K562 (cell line): ENCODE results near the gene HHIPL1. TPM values are rescaled to one million over a fixed set of nuclear protein-coding genes. Genes with fewer than 3 reads are reported as not detected.

Experiments
- ATAC-seq: fragments of 200-7000 bp; cut with Tn5 transposase; 3 replicates; pipeline ENCODE4 v1.9.1; 2020; ENCODE audit warnings: moderate library complexity
- BruUV-seq: library from RNA; stranded (reverse); fragments of 400-500 nt; replicated peaks from 2 replicates; lab custom pipeline; 2021; lab: Mats Ljungman, UMichigan
- CTCF ChIA-PET: fragments of 300-600 bp; formaldehyde crosslinking; extraction: SDS; loops from one replicate; lab custom pipeline; 2021; ENCODE audit warnings: low intra/inter-chr PET ratio; lab: Yijun Ruan, JAX
- POLR2A ChIA-PET: fragments of 300-600, 350-650 bp; sonication (Branson Sonifier 250); formaldehyde crosslinking; extraction: SDS; loops from one replicate; lab custom pipeline; 2021; ENCODE audit warnings: antibody characterized with exemption, inconsistent platforms; lab: Yijun Ruan, JAX
- DNase-seq, 4 experiments: peaks; one replicate each; pipeline versions ENCODE4 v3.0.0 to v3.0.0-alpha.2; 2011 to 2018; ENCODE audit warnings: low spot score in 3 of 4, mixed read lengths in 3 of 4; ENCODE audit errors: extremely low read depth in 1 of 4
- FAIRE-seq: peaks from 2 replicates; lab custom pipeline; 2011; peaks lifted over from hg19 to GRCh38; lab: Jason Lieb, UNC
- H2AFZ ChIP-seq: 2 replicates; pipeline ENCODE4 v1.6.0; 2011; ENCODE audit warnings: low read depth, low read length, control low read depth, inconsistent platforms
- H3K27ac ChIP-seq: fragments of 200-600 bp; 3 replicates; pipeline ENCODE4 v1.8.0; 2011; ENCODE audit warnings: low read depth, mild to moderate bottlenecking, control low read depth, inconsistent platforms, low read length, moderate library complexity, mixed read lengths; ENCODE audit errors: extremely low read depth
- H3K27me3 ChIP-seq, 2 experiments: fragments of 300-600 bp in 1 of 2; 2 replicates in 1 of 2; 3 replicates in 1 of 2; pipeline versions ENCODE4 v1.6.0 to v1.8.0; 2011; ENCODE audit warnings: inconsistent platforms in 2 of 2, low read length in 2 of 2, mild to moderate bottlenecking in 1 of 2, mixed read lengths in 1 of 2, moderate library complexity in 1 of 2; ENCODE audit not compliant: control insufficient read depth in 2 of 2, insufficient read depth in 2 of 2
- H3K36me3 ChIP-seq: fragments of 300-600 bp; 3 replicates; pipeline ENCODE4 v1.8.0; 2011; ENCODE audit warnings: mild to moderate bottlenecking, low read length, inconsistent platforms; ENCODE audit not compliant: control insufficient read depth, insufficient read depth
- H3K4me1 ChIP-seq, 2 experiments: fragments of 200-600 bp in 1 of 2; replicated peaks in 1 of 2; 2 replicates in 1 of 2; 3 replicates in 1 of 2; pipeline versions ENCODE4 v1.5.1 to v1.8.0; 2011; ENCODE audit warnings: inconsistent platforms in 2 of 2, low read length in 2 of 2, mild to moderate bottlenecking in 1 of 2, mixed read lengths in 1 of 2, moderate library complexity in 1 of 2; ENCODE audit not compliant: control insufficient read depth in 2 of 2, insufficient read depth in 2 of 2
- H3K4me2 ChIP-seq: 2 replicates; pipeline ENCODE4 v1.6.1; 2011; ENCODE audit warnings: low read length, control low read depth, inconsistent platforms, mixed read lengths; ENCODE audit not compliant: insufficient read depth
- H3K4me3 ChIP-seq: fragments of 200-600 bp; sonication (generic), shearing (Covaris generic); 2 replicates; pipeline ENCODE4 v1.5.1; 2016; ENCODE audit warnings: control low read depth, inconsistent platforms
- H3K79me2 ChIP-seq: fragments of 200-600 bp; 3 replicates; pipeline ENCODE4 v1.8.0; 2011; ENCODE audit warnings: low read length, inconsistent platforms; ENCODE audit not compliant: control insufficient read depth, insufficient read depth
- H3K9ac ChIP-seq, 2 experiments: 2 replicates each; pipeline versions ENCODE4 v1.6.0 to v1.6.1; 2011; ENCODE audit warnings: low read depth in 2 of 2, low read length in 2 of 2, control low read depth in 1 of 2, inconsistent platforms in 1 of 2, mild to moderate bottlenecking in 1 of 2, mixed read lengths in 1 of 2; ENCODE audit not compliant: insufficient read depth in 1 of 2
- H3K9me1 ChIP-seq: one replicate; pipeline ENCODE4 v1.6.0; 2011; ENCODE audit warnings: inconsistent platforms, mild to moderate bottlenecking, low read length, moderate library complexity; ENCODE audit not compliant: control insufficient read depth, insufficient read depth
- H3K9me3 ChIP-seq: replicated peaks from 2 replicates; pipeline ENCODE4 v1.5.1; 2011; ENCODE audit warnings: low read depth, low read length, inconsistent platforms; ENCODE audit not compliant: control insufficient read depth, insufficient read depth
- H4K20me1 ChIP-seq: replicated peaks from 2 replicates; pipeline ENCODE4 v1.6.1; 2011; ENCODE audit warnings: low read length, inconsistent platforms, mixed read lengths; ENCODE audit not compliant: control insufficient read depth, insufficient read depth
- CCNT2 ChIP-seq: IDR thresholded peaks from 2 replicates; pipeline ENCODE4 v1.6.1; 2011; ENCODE audit warnings: borderline replicate concordance, low read depth, mild to moderate bottlenecking, moderate library complexity, mixed read lengths, low read length; ENCODE audit not compliant: insufficient read length; ENCODE audit errors: extremely low read depth
- CHD2 ChIP-seq: IDR thresholded peaks from 2 replicates; pipeline ENCODE4 v1.6.1; 2011; ENCODE audit warnings: low read depth, low read length
- EGR1 ChIP-seq: fragments of 450-650 bp; conservative IDR thresholded peaks from 2 replicates; pipeline ENCODE4 v1.6.1; 2017; ENCODE audit warnings: mild to moderate bottlenecking
- EP300 ChIP-seq: IDR thresholded peaks from 2 replicates; pipeline ENCODE4 v1.6.1; 2012; ENCODE audit warnings: low read length, improper control_type of control experiment
- EP400 ChIP-seq: fragments of 450-650 bp; IDR thresholded peaks from 2 replicates; pipeline ENCODE4 v1.6.1; 2017; ENCODE audit warnings: antibody characterized with exemption, mild to moderate bottlenecking, moderate library complexity
- FOXK2 ChIP-seq, 2 experiments: fragments of 450-650 bp; IDR thresholded peaks in 1 of 2; conservative IDR thresholded peaks in 1 of 2; 2 replicates each; pipeline ENCODE4 v1.6.1; 2016; ENCODE audit warnings: low read depth in 2 of 2, mild to moderate bottlenecking in 1 of 2
- ILF3 ChIP-seq: fragments of 450-650 bp; IDR thresholded peaks from 2 replicates; pipeline ENCODE4 v1.6.1; 2018; ENCODE audit warnings: antibody characterized with exemption, mild to moderate bottlenecking, moderate library complexity, borderline replicate concordance
- KDM1A ChIP-seq, 2 experiments: fragments of 450-650 bp; IDR thresholded peaks; 2 replicates each; pipeline ENCODE4 v1.6.1; 2016; ENCODE audit warnings: mild to moderate bottlenecking in 2 of 2
- NCOA6 ChIP-seq: fragments of 450-650 bp; IDR thresholded peaks from 2 replicates; pipeline ENCODE4 v1.6.1; 2017; ENCODE audit warnings: mild to moderate bottlenecking
- NRF1 ChIP-seq, 2 experiments: fragments of 450-650 bp; IDR thresholded peaks in 1 of 2; conservative IDR thresholded peaks in 1 of 2; 2 replicates each; pipeline ENCODE4 v1.6.1; 2014; ENCODE audit warnings: mild to moderate bottlenecking in 2 of 2
- NUFIP1 ChIP-seq: fragments of 450-650 bp; IDR thresholded peaks from 2 replicates; pipeline ENCODE4 v1.6.1; 2018; ENCODE audit not compliant: partially characterized antibody
- RBM14 ChIP-seq: fragments of 200-400 bp; formaldehyde crosslinking; IDR thresholded peaks from 2 replicates; pipeline ENCODE4 v1.6.1; 2018; ENCODE audit warnings: low read depth, mild to moderate bottlenecking, low read length, moderate library complexity, borderline replicate concordance; ENCODE audit not compliant: insufficient read depth
- RHOXF2B ChIP-seq: fragments of 250-450 bp; sonication (Bioruptor Pico); conservative IDR thresholded peaks from 2 replicates; pipeline ENCODE4 v1.5.1; 2021
- STAT5B ChIP-seq: fragments of 250-450 bp; sonication (Bioruptor Pico); IDR thresholded peaks from 2 replicates; pipeline ENCODE4 v1.8.0; 2021; ENCODE audit warnings: mild to moderate bottlenecking, inconsistent platforms
- TFAP4 ChIP-seq: sonication (generic); formaldehyde crosslinking; IDR thresholded peaks from 2 replicates; pipeline ENCODE4 v1.8.0; 2022; ENCODE audit warnings: missing genetic modification reagents, mild to moderate bottlenecking, moderate library complexity, borderline replicate concordance
- TOE1 ChIP-seq, 2 experiments: fragments of 450-650 bp in 1 of 2; sonication (generic) in 1 of 2; formaldehyde crosslinking in 1 of 2; IDR thresholded peaks; 2 replicates each; pipeline versions ENCODE4 v1.7.1 to v1.8.0; 2016 to 2022; ENCODE audit warnings: borderline replicate concordance in 2 of 2, mild to moderate bottlenecking in 2 of 2, antibody characterized with exemption in 1 of 2, inconsistent platforms in 1 of 2, low read depth in 1 of 2, missing genetic modification reagents in 1 of 2, moderate library complexity in 1 of 2
- WGBS: fragments of 100-300 bp; shearing (Covaris generic); methylation state at CpG from one replicate; pipeline ENCODE4 v1.1.6; 2016; ENCODE audit warnings: low coverage, mixed read lengths; ENCODE audit not compliant: insufficient coverage; ENCODE audit errors: missing lambda C conversion rate; 5-methylcytosine and 5-hydroxymethylcytosine counted together
- in situ Hi-C: fragments of 300-500 bp; cut with MboI; formaldehyde crosslinking; loops from 4 replicates; pipeline ENCODE4 v1.15.0; 2018; ENCODE audit warnings: inconsistent platforms, mixed read lengths
- intact Hi-C: fragments of 100-400 bp; cut with micrococcal nuclease; formaldehyde crosslinking; loops from 2 replicates; pipeline ENCODE4 v1.14.2; 2022
- polyA plus RNA-seq, 8 experiments: library from polyadenylated mRNA; depleted of rRNA in 4 of 8; stranded (reverse) in 5 of 8; unstranded in 3 of 8; fragments of >200 nt; fragmentation: Nextera tagmentation in 2 of 8; fragmentation: Illumina TruSeq in 1 of 8; extraction: Ambion mirVana in 2 of 8; extraction: Trizol in 1 of 8; gene quantifications; 2 replicates each; pipeline versions ENCODE4 v1.2.1 to v1.2.3, GENCODE V29; 2011 to 2014; ENCODE audit warnings: inconsistent platforms in 1 of 8, missing spikeins in 1 of 8
- total RNA-seq, 7 experiments: library from RNA; depleted of rRNA in 6 of 7; stranded (reverse); fragments of >200 nt in 6 of 7; fragmentation: Illumina TruSeq in 2 of 7; extraction: Trizol in 2 of 7; gene quantifications; 2 replicates each; pipeline versions ENCODE4 v1.2.1 to v1.2.3, GENCODE V29; 2011 to 2021; ENCODE audit warnings: low replicate concordance in 1 of 7
- TF ChIP-seq, protein P1 (sequence below), 2 experiments: fragments of 250-450 bp in 1 of 2; fragments of 450-650 bp in 1 of 2; sonication (Bioruptor Pico) in 1 of 2; IDR thresholded peaks; 2 replicates each; pipeline versions ENCODE4 v1.6.1 to v1.8.0; 2016 to 2021; ENCODE audit warnings: mild to moderate bottlenecking in 2 of 2, moderate library complexity in 2 of 2, missing compliant biosample characterization in 1 of 2, missing genetic modification characterization in 1 of 2

Gene HHIPL1
- total and polyA plus RNA-seq, 9 of the 15 experiments (the other 6 are each of a cell fraction or from before 2014, with no cell fraction given): not detected

- TF ChIP-seq CHD2: peak; percentile 65
- no peak for TF ChIP-seq KDM1A (IDR thresholded peaks at IDR 0.05)
- no peak for TF ChIP-seq STAT5B (CRISPR knock-in tag)
- TF ChIP-seq, protein P1, sequence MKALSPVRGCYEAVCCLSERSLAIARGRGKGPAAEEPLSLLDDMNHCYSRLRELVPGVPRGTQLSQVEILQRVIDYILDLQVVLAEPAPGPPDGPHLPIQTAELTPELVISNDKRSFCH (CRISPR knock-in tag; IDR thresholded peaks at IDR 0.05): no peak
- TF ChIP-seq, protein P1 (tag; IDR thresholded peaks at IDR 0.05): no peak
- TF ChIP-seq RBM14: no peak
Measured at GRCh38 chr14:99604278-99604765, 40.6 kb upstream of the HHIPL1 start (continued).

DNA sequence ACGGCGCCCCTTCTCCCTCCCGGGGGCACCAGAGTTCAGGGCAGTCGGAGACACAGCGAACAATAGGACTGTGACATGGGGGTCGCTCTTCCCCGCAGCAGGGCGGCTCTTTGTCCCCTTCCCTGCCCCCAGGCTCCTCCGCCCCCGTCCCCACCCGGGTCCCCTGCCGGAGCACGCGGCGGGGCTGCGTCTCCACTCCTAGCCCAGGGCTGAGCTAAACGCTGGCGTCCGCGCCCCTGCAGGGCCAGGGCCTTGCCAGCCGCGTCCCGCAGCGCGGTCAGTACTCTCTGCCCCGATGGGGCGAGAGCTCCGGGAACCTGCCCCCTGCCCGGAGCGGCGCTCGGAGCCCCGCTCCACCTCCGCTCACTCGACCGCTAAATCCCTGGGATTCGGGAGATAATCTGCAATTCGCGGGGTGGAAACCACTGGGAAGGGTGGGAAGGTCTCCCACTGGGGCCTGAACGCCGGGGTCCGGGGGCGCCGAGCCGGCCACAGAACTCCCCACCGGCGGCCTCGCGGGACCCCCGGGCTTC, 40.1 kb upstream of the HHIPL1 start:
- Histone ChIP-seq H3K27ac (peak overlapping the region; percentile 84), H4K20me1 (peaks cover 25% of the 10 kb centered on the region), H3K4me2 (peak overlapping the region; percentile 78), H3K4me3 (peak overlapping the region; percentile 73), H3K9me3 (no peaks in the 10 kb centered on the region), H3K79me2 (peaks cover 37% of the 10 kb centered on the region), H3K4me1 (peaks cover 37 to 48% of the 10 kb centered on the region in 2 experiments), H3K36me3 (no peaks in the 10 kb centered on the region; the same call in 2 of the 3 replicates), H3K9me1 (no peaks in the 10 kb centered on the region), H3K9ac (peak overlapping the region; percentile 73 to 95), H2AFZ (peak overlapping the region; percentile 63), H3K27me3 (no peaks in the 10 kb centered on the region)
- in situ Hi-C loops (no loop called here), intact Hi-C loops (loop anchor here (1.0 kb wide), 1 partner anchor 33 kb away; no protein-coding TSS in a partner anchor)
- TSS peak; percentile 55 for BruUV-seq
- DNase-seq (peak; percentile 22 to 39 (median 36)), FAIRE-seq (no peak), ATAC-seq (peak; percentile 54)
- CTCF ChIA-PET: no interaction called here
- 0% methylated on average over 9 of the region's 50 CpGs for WGBS
- POLR2A ChIA-PET: interaction anchor here (0.6 to 1.8 kb wide), 3 partner anchors 14 to 47 kb away, joined by 4 to 6 read pairs (median 4); no protein-coding TSS in a partner anchor
- no peak for TF ChIP-seq NUFIP1
- TF ChIP-seq EGR1: 0 out of 2 replicates have a peak, but pooled peaks have one; percentile 2
- TF ChIP-seq RHOXF2B (CRISPR knock-in tag): no peak
- no peak for TF ChIP-seq TOE1 (IDR thresholded peaks at IDR 0.05; ENCODE audit: borderline replicate concordance)
- TF ChIP-seq TOE1 (CRISPR knock-in tag; IDR thresholded peaks at IDR 0.05; ENCODE audit: borderline replicate concordance, low read depth): no peak
- TF ChIP-seq CCNT2: no peak
- peak; percentile 9; the same call in 1 of the 2 replicates for TF ChIP-seq TFAP4 (CRISPR knock-in tag)
- no peak for TF ChIP-seq ILF3
- TF ChIP-seq NRF1 (conservative IDR thresholded peaks at IDR 0.05 in 1 of 2, IDR thresholded peaks at IDR 0.05 in 1 of 2): 0 out of 4 replicates have a peak, but pooled peaks of 1 of the 2 experiments have one; percentile 2
- no peak for TF ChIP-seq EP300
- no peak for TF ChIP-seq FOXK2 (conservative IDR thresholded peaks at IDR 0.05 in 1 of 2, IDR thresholded peaks at IDR 0.05 in 1 of 2; ENCODE audit: low read depth in 2 of 2)
- TF ChIP-seq NCOA6: no peak
- no peak for TF ChIP-seq EP400
